IMR-90 (cell line): ENCODE results near the gene ARID5A. TPM values are rescaled to one million over a fixed set of nuclear protein-coding genes. Genes with fewer than 3 reads are reported as not detected.

Experiments
- ATAC-seq: fragments of 200-7000 bp; cut with Tn5 transposase; 2 replicates; pipeline ENCODE4 v1.9.1; 2020; ENCODE audit warnings: low read depth, mild to moderate bottlenecking, moderate library complexity
- BruUV-seq: library from RNA; stranded (reverse); fragments of 400-500 nt; replicated peaks from 2 replicates; lab custom pipeline; 2021; lab: Mats Ljungman, UMichigan
- CTCF ChIA-PET: fragments of 300-600 bp; formaldehyde crosslinking; extraction: SDS; loops from one replicate; lab custom pipeline; 2021; ENCODE audit warnings: antibody characterized with exemption; lab: Yijun Ruan, JAX
- POLR2A ChIA-PET: fragments of 300-600 bp; sonication (Branson Sonifier 250); formaldehyde crosslinking; loops from one replicate; lab custom pipeline; 2022; ENCODE audit warnings: antibody characterized with exemption; ENCODE audit not compliant: unreplicated experiment; lab: Charles Lee
- DNase-seq: peaks from one replicate; pipeline ENCODE4 v3.0.0; 2013
- H2AFZ ChIP-seq: replicated peaks from 2 replicates; pipeline ENCODE3; 2013; ENCODE audit warnings: low read length, mild to moderate bottlenecking; ENCODE audit not compliant: poor library complexity
- H2AK5ac ChIP-seq: 2 replicates; pipeline ENCODE4 v1.6.1; 2013; ENCODE audit warnings: low read depth, low read length, inconsistent platforms
- H2AK9ac ChIP-seq: replicated peaks from 2 replicates; pipeline ENCODE3; 2013; ENCODE audit warnings: mild to moderate bottlenecking, low read depth, low read length, moderate library complexity; ENCODE audit not compliant: poor library complexity
- H2BK120ac ChIP-seq: 2 replicates; pipeline ENCODE4 v1.6.1; 2013; ENCODE audit warnings: low read depth, low read length, inconsistent platforms
- H2BK15ac ChIP-seq: 3 replicates; pipeline ENCODE4 v1.6.1; 2013; ENCODE audit warnings: low read depth, low read length, inconsistent platforms
- H2BK20ac ChIP-seq: 2 replicates; pipeline ENCODE4 v1.6.1; 2013; ENCODE audit warnings: low read depth, mild to moderate bottlenecking, inconsistent platforms, low read length, moderate library complexity
- H2BK5ac ChIP-seq: 2 replicates; pipeline ENCODE4 v1.6.1; 2013; ENCODE audit warnings: mild to moderate bottlenecking, low read depth, low read length, inconsistent platforms; ENCODE audit not compliant: poor library complexity, severe bottlenecking
- H3K14ac ChIP-seq: replicated peaks from 2 replicates; pipeline ENCODE4 v1.6.1; 2013; ENCODE audit warnings: low read depth, low read length, inconsistent platforms
- H3K18ac ChIP-seq: 2 replicates; pipeline ENCODE4 v1.6.1; 2013; ENCODE audit warnings: low read depth, low read length, control low read depth
- H3K23ac ChIP-seq: 2 replicates; pipeline ENCODE4 v1.6.1; 2013; ENCODE audit warnings: low read depth, low read length, inconsistent platforms
- H3K27ac ChIP-seq: 2 replicates; pipeline ENCODE4 v1.5.1; 2013; ENCODE audit warnings: mild to moderate bottlenecking, control low read depth, low read length; ENCODE audit not compliant: insufficient read depth
- H3K27me3 ChIP-seq: 2 replicates; pipeline ENCODE4 v1.6.1; 2013; ENCODE audit warnings: low read length; ENCODE audit not compliant: control insufficient read depth, insufficient read depth
- H3K36me3 ChIP-seq: 2 replicates; pipeline ENCODE4 v1.6.1; 2013; ENCODE audit warnings: low read length, mixed read lengths; ENCODE audit not compliant: control insufficient read depth, insufficient read depth
- H3K4ac ChIP-seq: 2 replicates; pipeline ENCODE4 v1.6.1; 2013; ENCODE audit warnings: low read depth, low read length, inconsistent platforms
- H3K4me1 ChIP-seq: 2 replicates; pipeline ENCODE4 v1.6.1; 2013; ENCODE audit warnings: low read length, mixed read lengths; ENCODE audit not compliant: control insufficient read depth, insufficient read depth
- H3K4me2 ChIP-seq: 2 replicates; pipeline ENCODE4 v1.6.1; 2013; ENCODE audit warnings: low read depth, mild to moderate bottlenecking, control low read depth, low read length, moderate library complexity
- H3K4me3 ChIP-seq: 2 replicates; pipeline ENCODE4 v1.5.1; 2013; ENCODE audit warnings: low read depth, mild to moderate bottlenecking, control low read depth, low read length, moderate library complexity; ENCODE audit not compliant: insufficient read depth
- H3K56ac ChIP-seq: 2 replicates; pipeline ENCODE4 v1.6.1; 2013; ENCODE audit warnings: low read length, inconsistent platforms; ENCODE audit not compliant: insufficient read depth; ENCODE audit errors: extremely low read depth
- H3K79me1 ChIP-seq, 2 experiments: 2 replicates each; pipeline ENCODE4 v1.6.1; 2013; ENCODE audit warnings: low read length in 2 of 2, inconsistent platforms in 1 of 2, low read depth in 1 of 2
- H3K9ac ChIP-seq: 2 replicates; pipeline ENCODE4 v1.6.1; 2013; ENCODE audit warnings: low read depth, low read length, control low read depth
- H3K9me1 ChIP-seq: 2 replicates; pipeline ENCODE4 v1.6.1; 2013; ENCODE audit warnings: low read length, inconsistent platforms; ENCODE audit not compliant: insufficient read depth
- H3K9me3 ChIP-seq: 2 replicates; pipeline ENCODE4 v1.6.1; 2013; ENCODE audit warnings: low read length; ENCODE audit not compliant: control insufficient read depth, insufficient read depth
- H4K20me1 ChIP-seq: 2 replicates; pipeline ENCODE4 v1.6.1; 2013; ENCODE audit warnings: low read length, inconsistent platforms; ENCODE audit not compliant: insufficient read depth
- H4K5ac ChIP-seq: 2 replicates; pipeline ENCODE4 v1.6.1; 2013; ENCODE audit warnings: mild to moderate bottlenecking, low read depth, low read length, control low read depth
- H4K8ac ChIP-seq, 2 experiments: 2 replicates each; pipeline ENCODE4 v1.6.1; 2013; ENCODE audit warnings: low read depth in 2 of 2, low read length in 2 of 2, control low read depth in 1 of 2, inconsistent platforms in 1 of 2
- H4K91ac ChIP-seq: 2 replicates; pipeline ENCODE4 v1.6.1; 2013; ENCODE audit warnings: low read depth, low read length, inconsistent platforms; ENCODE audit not compliant: insufficient read depth
- BHLHE40 ChIP-seq: fragments of 150-350 bp; IDR thresholded peaks from 2 replicates; pipeline ENCODE4 v1.6.1; 2016; ENCODE audit warnings: mild to moderate bottlenecking, low read depth, low read length
- CEBPB ChIP-seq: IDR thresholded peaks from 2 replicates; pipeline ENCODE4 v1.6.1; 2012; ENCODE audit warnings: low read depth, low read length, improper control_type of control experiment
- CHD1 ChIP-seq: IDR thresholded peaks from 2 replicates; pipeline ENCODE4 v1.6.1; 2012; ENCODE audit warnings: low read depth, low read length, improper control_type of control experiment
- MAFK ChIP-seq: IDR thresholded peaks from 2 replicates; pipeline ENCODE4 v1.6.1; 2012; ENCODE audit warnings: low read depth, low read length, improper control_type of control experiment
- POLR2A ChIP-seq: IDR thresholded peaks from 2 replicates; pipeline ENCODE4 v1.6.1; 2012; ENCODE audit warnings: mild to moderate bottlenecking, low read depth, low read length
- RAD21 ChIP-seq: IDR thresholded peaks from 2 replicates; pipeline ENCODE4 v1.6.1; 2012; ENCODE audit warnings: low read length, improper control_type of control experiment
- RCOR1 ChIP-seq: IDR thresholded peaks from 2 replicates; pipeline ENCODE4 v1.6.1; 2012; ENCODE audit warnings: mild to moderate bottlenecking, low read length, improper control_type of control experiment; ENCODE audit not compliant: insufficient replicate concordance
- RFX5 ChIP-seq: IDR thresholded peaks from 2 replicates; pipeline ENCODE4 v1.8.0; 2012; ENCODE audit warnings: low read depth, mild to moderate bottlenecking, low read length, moderate library complexity
- SMC3 ChIP-seq: fragments of 150-350 bp; IDR thresholded peaks from 2 replicates; pipeline ENCODE4 v1.6.1; 2016; ENCODE audit warnings: low read depth, mild to moderate bottlenecking, antibody characterized with exemption, low read length, moderate library complexity
- whole genome bisulfite sequencing, 2 experiments: methylation state at CpG; one replicate each; pipeline versions ENCODE4 v1.1.5 to v1.1.7; 2013; ENCODE audit warnings: missing lambda C conversion rate in 2 of 2; ENCODE audit not compliant: insufficient read length in 1 of 2; ENCODE audit errors: extremely low coverage in 2 of 2; 5-methylcytosine and 5-hydroxymethylcytosine counted together
- dilution Hi-C: fragments of 300-500 bp; cut with HindIII; formaldehyde crosslinking; loops from one replicate; pipeline ENCODE4 v1.14.3; 2018; ENCODE audit warnings: low sequenced_read_pairs; ENCODE audit not compliant: unreplicated experiment
- in situ Hi-C: fragments of 300-500 bp; cut with MboI; formaldehyde crosslinking; loops from 3 replicates; pipeline ENCODE4 v1.14.3; 2019; ENCODE audit warnings: low sequenced_read_pairs, inconsistent platforms, mixed read lengths
- intact Hi-C: fragments of 100-400 bp; cut with micrococcal nuclease; formaldehyde crosslinking; loops from 2 replicates; pipeline ENCODE4 v1.10.0; 2022
- polyA plus RNA-seq, 3 experiments: library from polyadenylated mRNA; depleted of rRNA; stranded (reverse); fragments of >200 nt; gene quantifications; 2 replicates each; pipeline ENCODE4 v1.2.3, GENCODE V29; 2012; ENCODE audit warnings: low replicate concordance in 1 of 3
- total RNA-seq: library from RNA; depleted of rRNA; stranded (reverse); fragments of >200 nt; gene quantifications from 2 replicates; pipeline ENCODE4 v1.2.3, GENCODE V29; 2012
- TF ChIP-seq, protein P1 (sequence below): conservative IDR thresholded peaks from 2 replicates; pipeline ENCODE4 v1.5.1; 2012; ENCODE audit warnings: mild to moderate bottlenecking, low read depth, low read length, improper control_type of control experiment
- TF ChIP-seq, protein P2 (sequence below): fragments of 150-350 bp; IDR thresholded peaks from 2 replicates; pipeline ENCODE4 v1.6.1; 2016; ENCODE audit warnings: low read depth, mild to moderate bottlenecking, low read length, moderate library complexity, borderline replicate concordance

Gene ARID5A
- total and polyA plus RNA-seq, 2 of the 4 experiments (the other 2 are of a cell fraction) = 2.3 to 6.7 TPM

DNA sequence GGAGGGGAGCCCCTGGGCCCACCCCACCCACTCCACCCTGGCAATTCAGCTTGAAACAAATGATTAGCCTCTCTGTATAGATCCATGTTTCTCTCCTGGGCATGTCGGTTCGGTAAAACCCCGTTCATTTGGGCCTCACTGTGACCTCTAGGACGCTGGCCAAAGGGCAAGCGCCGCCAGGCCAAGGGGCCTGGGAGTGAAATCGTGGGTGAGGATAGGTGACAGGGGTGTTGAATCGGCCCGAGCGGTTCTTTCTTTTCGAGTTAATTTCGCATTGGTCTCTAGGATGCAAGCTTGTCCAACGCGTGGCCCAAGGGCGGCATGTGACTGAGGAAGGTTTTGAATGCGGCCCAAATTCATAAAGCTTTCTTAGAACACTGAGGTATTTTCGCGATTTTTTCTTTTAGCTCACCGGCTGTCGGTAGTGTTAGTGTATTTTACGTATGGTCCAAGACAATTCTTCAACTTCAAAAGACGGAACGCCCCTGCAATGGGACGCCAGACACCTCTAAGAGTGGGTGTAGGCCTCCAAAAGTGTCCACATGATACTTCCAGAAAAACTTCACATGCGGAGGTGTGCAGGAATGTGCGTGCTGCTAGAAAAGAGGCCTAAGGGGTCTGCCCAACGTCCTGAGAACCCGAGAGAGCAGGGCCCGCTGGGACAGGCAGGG is 9.8 kb upstream of the ARID5A start:
- H2AFZ ChIP-seq = peak overlapping the region; percentile 90
- H3K27ac ChIP-seq = peak overlapping the region; percentile 2; the same call in 1 of the 2 replicates
- peak overlapping the region; percentile 73 for H2BK120ac ChIP-seq
- DNase-seq (no peak), ATAC-seq (no peak)
- H3K4me3 ChIP-seq = peak overlapping the region; percentile 45
- dilution Hi-C loops = no loop called here
- ChIA-PET POLR2A (interaction anchor here (0.6 to 0.7 kb wide), 4 partner anchors 15 to 348 kb away, joined by 3 to 7 read pairs (median 4); no protein-coding TSS in a partner anchor), CTCF (no interaction called here)
- H3K14ac ChIP-seq = peak overlapping the region; percentile 68; the same call in 1 of the 2 replicates
- peaks cover 21% of the 10 kb centered on the region for H3K4me1 ChIP-seq
- H3K4ac ChIP-seq = peak overlapping the region; percentile 84
- peak overlapping the region; percentile 60 for H3K9ac ChIP-seq
- H3K23ac ChIP-seq = peak overlapping the region; percentile 51; the same call in 1 of the 2 replicates
- peak overlapping the region; percentile 25; the same call in 1 of the 2 replicates for H2BK20ac ChIP-seq
- H3K36me3 ChIP-seq = no peaks in the 10 kb centered on the region
- no peaks in the 10 kb centered on the region for H3K9me3 ChIP-seq
- peak overlapping the region; percentile 63 for H2AK9ac ChIP-seq
- no peaks in the 10 kb centered on the region; the same call in 1 of the 2 replicates for H3K9me1 ChIP-seq
- TF ChIP-seq SMC3 = no peak
- no peak for TF ChIP-seq RFX5
- no peak for TF ChIP-seq CHD1
- no peak for TF ChIP-seq RAD21
- TF ChIP-seq, protein P1, sequence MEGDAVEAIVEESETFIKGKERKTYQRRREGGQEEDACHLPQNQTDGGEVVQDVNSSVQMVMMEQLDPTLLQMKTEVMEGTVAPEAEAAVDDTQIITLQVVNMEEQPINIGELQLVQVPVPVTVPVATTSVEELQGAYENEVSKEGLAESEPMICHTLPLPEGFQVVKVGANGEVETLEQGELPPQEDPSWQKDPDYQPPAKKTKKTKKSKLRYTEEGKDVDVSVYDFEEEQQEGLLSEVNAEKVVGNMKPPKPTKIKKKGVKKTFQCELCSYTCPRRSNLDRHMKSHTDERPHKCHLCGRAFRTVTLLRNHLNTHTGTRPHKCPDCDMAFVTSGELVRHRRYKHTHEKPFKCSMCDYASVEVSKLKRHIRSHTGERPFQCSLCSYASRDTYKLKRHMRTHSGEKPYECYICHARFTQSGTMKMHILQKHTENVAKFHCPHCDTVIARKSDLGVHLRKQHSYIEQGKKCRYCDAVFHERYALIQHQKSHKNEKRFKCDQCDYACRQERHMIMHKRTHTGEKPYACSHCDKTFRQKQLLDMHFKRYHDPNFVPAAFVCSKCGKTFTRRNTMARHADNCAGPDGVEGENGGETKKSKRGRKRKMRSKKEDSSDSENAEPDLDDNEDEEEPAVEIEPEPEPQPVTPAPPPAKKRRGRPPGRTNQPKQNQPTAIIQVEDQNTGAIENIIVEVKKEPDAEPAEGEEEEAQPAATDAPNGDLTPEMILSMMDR = no peak
- TF ChIP-seq MAFK = no peak
- no peak for TF ChIP-seq BHLHE40
- TF ChIP-seq, protein P2, sequence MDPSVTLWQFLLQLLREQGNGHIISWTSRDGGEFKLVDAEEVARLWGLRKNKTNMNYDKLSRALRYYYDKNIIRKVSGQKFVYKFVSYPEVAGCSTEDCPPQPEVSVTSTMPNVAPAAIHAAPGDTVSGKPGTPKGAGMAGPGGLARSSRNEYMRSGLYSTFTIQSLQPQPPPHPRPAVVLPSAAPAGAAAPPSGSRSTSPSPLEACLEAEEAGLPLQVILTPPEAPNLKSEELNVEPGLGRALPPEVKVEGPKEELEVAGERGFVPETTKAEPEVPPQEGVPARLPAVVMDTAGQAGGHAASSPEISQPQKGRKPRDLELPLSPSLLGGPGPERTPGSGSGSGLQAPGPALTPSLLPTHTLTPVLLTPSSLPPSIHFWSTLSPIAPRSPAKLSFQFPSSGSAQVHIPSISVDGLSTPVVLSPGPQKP = no peak
- TF ChIP-seq POLR2A = no peak
- TF ChIP-seq RCOR1 = no peak
- no peak for TF ChIP-seq CEBPB
- in situ Hi-C loops = no loop called here
- H4K8ac ChIP-seq = peak overlapping the region; percentile 52 to 78; a peak in 3 of 4 replicates
- intact Hi-C loops = no loop called here
- H3K4me2 ChIP-seq = peak overlapping the region; percentile 71
- no peak overlapping the region for H3K56ac ChIP-seq
- no peak overlapping the region for H2AK5ac ChIP-seq
- peak overlapping the region; percentile 8; the same call in 1 of the 2 replicates for H4K91ac ChIP-seq
- H2BK5ac ChIP-seq = no peak overlapping the region
- no peaks in the 10 kb centered on the region for H3K79me1 ChIP-seq
- H3K27me3 ChIP-seq = peaks cover 28% of the 10 kb centered on the region
- no TSS peak for BruUV-seq
- no peaks in the 10 kb centered on the region for H4K20me1 ChIP-seq
- peak overlapping the region; percentile 20; the same call in 1 of the 3 replicates for H2BK15ac ChIP-seq
- H4K5ac ChIP-seq = peak overlapping the region; percentile 94
- H3K18ac ChIP-seq = peak overlapping the region; percentile 46; the same call in 1 of the 2 replicates
- WGBS, 2 experiments = 89% methylated on average over 12 of the region's 29 CpGs; no CpG with 5 or more reads in 1 of the 2 experiments
